Measurements from ENCODE around the gene HNRNPA2B1. TPM values are rescaled to one million over a fixed set of nuclear protein-coding genes. Genes with fewer than 3 reads are reported as not detected.
A peak's percentile ranks its signal among the peaks of the same experiment; 100 is the strongest.

The HNRNPA2B1 gene
- total RNA-seq, 1 donor from 2014 or later = 685 TPM

DNA sequence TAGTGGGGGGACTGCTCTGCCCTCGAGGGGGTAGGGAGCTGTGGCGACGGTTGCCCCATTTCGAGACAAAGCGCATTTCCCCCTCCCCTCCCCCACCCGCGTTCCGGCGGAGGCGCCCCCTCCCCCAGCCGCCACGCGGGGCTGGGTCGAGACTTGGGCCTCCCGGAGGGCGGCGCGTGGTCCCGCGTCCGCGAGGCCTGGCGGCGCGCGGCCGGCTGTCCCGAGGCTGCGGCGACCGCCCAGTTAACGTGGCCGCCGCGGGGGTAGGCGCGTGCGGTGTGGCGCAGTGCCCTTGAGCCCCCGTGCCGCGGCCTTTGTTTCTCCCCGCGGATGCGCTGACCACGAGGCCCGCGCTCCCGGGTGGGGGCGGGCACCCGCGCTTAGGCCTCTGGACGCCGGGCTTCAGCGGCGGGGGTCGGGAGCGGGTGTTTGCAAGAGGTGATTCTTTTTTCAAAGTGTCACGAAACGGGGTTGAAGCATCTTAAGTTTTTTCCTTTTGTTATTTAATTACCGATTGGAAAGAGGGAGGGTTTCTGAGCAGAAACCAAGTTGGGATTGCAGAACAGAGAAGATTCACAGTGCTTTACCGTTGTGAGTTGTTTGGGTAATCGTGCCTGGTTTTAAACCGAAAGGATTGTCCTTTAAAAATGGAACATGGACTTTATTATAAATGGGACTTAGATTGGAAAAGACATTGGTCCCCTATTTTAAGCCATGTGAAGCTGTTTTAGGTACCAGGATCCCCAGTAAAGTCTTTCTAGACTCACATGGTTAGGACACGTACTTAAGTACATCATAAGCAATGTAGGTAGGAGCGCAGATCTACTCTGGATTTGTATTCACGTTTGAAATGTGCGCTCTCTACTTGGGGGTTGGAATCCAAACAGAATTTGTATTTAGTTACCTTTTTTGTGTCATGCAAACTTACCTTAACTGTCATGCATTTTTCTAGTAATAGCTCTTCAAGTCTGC lies 1.8 kb upstream of the HNRNPA2B1 start:
- TF ChIP-seq, protein P1, sequence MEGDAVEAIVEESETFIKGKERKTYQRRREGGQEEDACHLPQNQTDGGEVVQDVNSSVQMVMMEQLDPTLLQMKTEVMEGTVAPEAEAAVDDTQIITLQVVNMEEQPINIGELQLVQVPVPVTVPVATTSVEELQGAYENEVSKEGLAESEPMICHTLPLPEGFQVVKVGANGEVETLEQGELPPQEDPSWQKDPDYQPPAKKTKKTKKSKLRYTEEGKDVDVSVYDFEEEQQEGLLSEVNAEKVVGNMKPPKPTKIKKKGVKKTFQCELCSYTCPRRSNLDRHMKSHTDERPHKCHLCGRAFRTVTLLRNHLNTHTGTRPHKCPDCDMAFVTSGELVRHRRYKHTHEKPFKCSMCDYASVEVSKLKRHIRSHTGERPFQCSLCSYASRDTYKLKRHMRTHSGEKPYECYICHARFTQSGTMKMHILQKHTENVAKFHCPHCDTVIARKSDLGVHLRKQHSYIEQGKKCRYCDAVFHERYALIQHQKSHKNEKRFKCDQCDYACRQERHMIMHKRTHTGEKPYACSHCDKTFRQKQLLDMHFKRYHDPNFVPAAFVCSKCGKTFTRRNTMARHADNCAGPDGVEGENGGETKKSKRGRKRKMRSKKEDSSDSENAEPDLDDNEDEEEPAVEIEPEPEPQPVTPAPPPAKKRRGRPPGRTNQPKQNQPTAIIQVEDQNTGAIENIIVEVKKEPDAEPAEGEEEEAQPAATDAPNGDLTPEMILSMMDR (IDR thresholded peaks at IDR 0.05; ENCODE audit: partially characterized antibody, unreplicated experiment) = no peak
- peaks cover 15% of the 10 kb centered on the region for H3K36me3 Mint-ChIP-seq (ENCODE audit: unreplicated experiment)
- H3K27me3 Mint-ChIP-seq (ENCODE audit: unreplicated experiment) = peaks cover 24% of the 10 kb centered on the region
- H3K27ac Mint-ChIP-seq (ENCODE audit: unreplicated experiment) = peak overlapping the region; percentile 88
- DNase-seq = peak; percentile 52
- H3K4me3 Mint-ChIP-seq (ENCODE audit: unreplicated experiment) = peak overlapping the region; percentile 93
- H3K9me3 Mint-ChIP-seq (ENCODE audit: unreplicated experiment) = peaks cover 29% of the 10 kb centered on the region
- H3K4me1 Mint-ChIP-seq (ENCODE audit: low read depth, unreplicated experiment) = peaks cover 22% of the 10 kb centered on the region

DNA sequence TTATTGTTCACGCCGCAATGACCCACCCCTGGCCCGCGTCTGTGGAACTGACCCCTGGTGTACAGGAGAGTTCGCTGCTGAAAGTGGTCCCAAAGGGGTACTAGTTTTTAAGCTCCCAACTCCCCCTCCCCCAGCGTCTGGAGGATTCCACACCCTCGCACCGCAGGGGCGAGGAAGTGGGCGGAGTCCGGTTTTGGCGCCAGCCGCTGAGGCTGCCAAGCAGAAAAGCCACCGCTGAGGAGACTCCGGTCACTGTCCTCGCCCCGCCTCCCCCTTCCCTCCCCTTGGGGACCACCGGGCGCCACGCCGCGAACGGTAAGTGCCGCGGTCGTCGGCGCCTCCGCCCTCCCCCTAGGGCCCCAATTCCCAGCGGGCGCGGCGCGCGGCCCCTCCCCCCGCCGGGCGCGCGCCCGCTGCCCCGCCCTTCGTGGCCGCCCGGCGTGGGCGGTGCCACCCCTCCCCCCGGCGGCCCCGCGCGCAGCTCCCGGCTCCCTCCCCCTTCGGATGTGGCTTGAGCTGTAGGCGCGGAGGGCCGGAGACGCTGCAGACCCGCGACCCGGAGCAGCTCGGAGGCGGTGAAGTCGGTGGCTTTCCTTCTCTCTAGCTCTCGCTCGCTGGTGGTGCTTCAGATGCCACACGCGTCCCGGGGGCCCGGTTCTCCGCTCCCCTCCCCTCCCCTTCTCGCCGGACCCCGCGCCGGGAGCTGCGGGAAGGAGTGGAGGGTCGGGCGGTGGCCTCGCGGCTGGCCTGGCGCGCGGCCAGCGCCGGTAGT lies 887 bp upstream of the HNRNPA2B1 start, which contains the start of gene CBX3:
Gene CBX3 (plus strand): TSS at position 499 of the 772 bp plus-strand sequence. CDS start 1,254 bp downstream, outside the sequence.
- TF ChIP-seq, protein P1 (IDR thresholded peaks at IDR 0.05; ENCODE audit: partially characterized antibody, unreplicated experiment) = no peak
- peak; percentile 95 for DNase-seq
- H3K36me3 Mint-ChIP-seq (ENCODE audit: unreplicated experiment) = peaks cover 10% of the 10 kb centered on the region
- H3K4me3 Mint-ChIP-seq (ENCODE audit: unreplicated experiment) = peak within 1 kb of the TSS; percentile 100
- H3K27ac Mint-ChIP-seq (ENCODE audit: unreplicated experiment) = peak within 1 kb of the TSS; percentile 100
- peaks cover 29% of the 10 kb centered on the region for H3K9me3 Mint-ChIP-seq (ENCODE audit: unreplicated experiment)
- peaks cover 24% of the 10 kb centered on the region for H3K4me1 Mint-ChIP-seq (ENCODE audit: low read depth, unreplicated experiment)
- H3K27me3 Mint-ChIP-seq (ENCODE audit: unreplicated experiment) = peaks cover 24% of the 10 kb centered on the region

DNA sequence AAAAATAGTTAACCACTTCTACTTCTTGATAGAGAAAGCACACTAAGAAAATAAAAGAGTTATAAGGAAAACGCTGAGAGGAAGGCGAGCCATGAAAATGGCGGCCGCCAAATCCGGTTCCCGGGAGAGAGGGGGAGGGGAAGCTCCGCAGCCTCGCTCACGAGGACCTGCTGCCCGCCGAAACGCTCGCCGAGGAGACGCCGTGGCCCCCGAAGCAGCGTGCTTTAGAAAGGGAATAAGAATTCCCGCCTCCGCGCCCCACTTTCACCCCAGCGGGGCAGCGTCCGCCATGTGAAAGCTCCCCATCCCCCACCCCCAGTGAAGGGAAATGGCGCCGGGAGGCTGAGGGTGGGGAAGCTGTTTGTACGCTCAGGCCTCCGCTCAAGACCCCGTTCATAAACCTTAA lies 505 bp downstream of the HNRNPA2B1 start:
- Mint-ChIP-seq H3K9me3 (ENCODE audit: unreplicated experiment) (peaks cover 29% of the 10 kb centered on the region), H3K27me3 (ENCODE audit: unreplicated experiment) (peaks cover 24% of the 10 kb centered on the region), H3K4me3 (ENCODE audit: unreplicated experiment) (peak overlapping the region; percentile 100), H3K4me1 (ENCODE audit: low read depth, unreplicated experiment) (peaks cover 24% of the 10 kb centered on the region), H3K27ac (ENCODE audit: unreplicated experiment) (peak overlapping the region; percentile 100), H3K36me3 (ENCODE audit: unreplicated experiment) (peaks cover 10% of the 10 kb centered on the region)
- peak; percentile 68 for DNase-seq
- TF ChIP-seq, protein P1 (IDR thresholded peaks at IDR 0.05; ENCODE audit: partially characterized antibody, unreplicated experiment) = no peak

DNA sequence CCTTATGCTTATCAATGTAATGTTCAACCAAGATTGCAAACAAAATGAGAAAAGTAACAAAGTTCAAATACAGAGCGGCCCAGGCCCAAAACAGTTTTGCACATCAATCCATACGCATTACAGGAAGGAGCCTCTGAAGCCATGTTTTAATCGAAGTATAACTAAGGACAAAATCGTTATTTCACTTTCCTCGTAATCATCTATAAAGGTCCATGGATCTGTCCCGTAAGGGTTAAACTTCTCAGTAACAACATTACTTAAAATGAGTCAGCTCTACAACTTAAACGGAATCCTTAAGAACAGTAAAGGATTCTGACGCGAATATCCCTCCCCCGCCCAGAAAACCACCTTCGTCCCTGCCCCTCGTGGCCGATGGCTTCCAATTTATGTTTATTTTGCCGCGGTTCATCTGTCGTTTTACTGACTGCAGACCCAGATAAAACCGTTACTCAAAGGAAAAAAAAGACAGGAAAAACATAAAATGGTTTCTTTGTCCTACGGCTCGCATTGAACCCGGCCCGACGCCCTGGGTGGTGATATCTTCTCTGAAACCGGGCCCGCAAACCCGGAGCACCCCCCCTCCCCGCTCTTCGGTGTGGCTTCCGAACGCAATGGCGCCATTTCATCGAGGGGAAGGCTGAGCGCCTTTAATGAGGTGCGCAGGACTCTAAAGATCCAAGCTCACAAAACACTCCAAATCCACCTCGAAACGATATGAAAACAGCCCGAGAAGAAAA lies 1.1 kb downstream of the HNRNPA2B1 start:
- Mint-ChIP-seq H3K4me3 (ENCODE audit: unreplicated experiment) (peak overlapping the region; percentile 100), H3K36me3 (ENCODE audit: unreplicated experiment) (peaks cover 10% of the 10 kb centered on the region), H3K27me3 (ENCODE audit: unreplicated experiment) (peaks cover 24% of the 10 kb centered on the region), H3K9me3 (ENCODE audit: unreplicated experiment) (peaks cover 29% of the 10 kb centered on the region), H3K4me1 (ENCODE audit: low read depth, unreplicated experiment) (peaks cover 22% of the 10 kb centered on the region), H3K27ac (ENCODE audit: unreplicated experiment) (peak overlapping the region; percentile 100)
- TF ChIP-seq, protein P1 (IDR thresholded peaks at IDR 0.05; ENCODE audit: partially characterized antibody, unreplicated experiment) = no peak
- peak; percentile 70 for DNase-seq

All from glutamatergic neuron (in vitro differentiated cells).